ENCODE measurements around the gene PPIB. TPM values are rescaled to one million over a fixed set of nuclear protein-coding genes. Genes with fewer than 3 reads are reported as not detected.

The PPIB gene
- total and polyA plus RNA-seq, 12 donors: 60.3 to 600 (median 88.1) TPM

DNA sequence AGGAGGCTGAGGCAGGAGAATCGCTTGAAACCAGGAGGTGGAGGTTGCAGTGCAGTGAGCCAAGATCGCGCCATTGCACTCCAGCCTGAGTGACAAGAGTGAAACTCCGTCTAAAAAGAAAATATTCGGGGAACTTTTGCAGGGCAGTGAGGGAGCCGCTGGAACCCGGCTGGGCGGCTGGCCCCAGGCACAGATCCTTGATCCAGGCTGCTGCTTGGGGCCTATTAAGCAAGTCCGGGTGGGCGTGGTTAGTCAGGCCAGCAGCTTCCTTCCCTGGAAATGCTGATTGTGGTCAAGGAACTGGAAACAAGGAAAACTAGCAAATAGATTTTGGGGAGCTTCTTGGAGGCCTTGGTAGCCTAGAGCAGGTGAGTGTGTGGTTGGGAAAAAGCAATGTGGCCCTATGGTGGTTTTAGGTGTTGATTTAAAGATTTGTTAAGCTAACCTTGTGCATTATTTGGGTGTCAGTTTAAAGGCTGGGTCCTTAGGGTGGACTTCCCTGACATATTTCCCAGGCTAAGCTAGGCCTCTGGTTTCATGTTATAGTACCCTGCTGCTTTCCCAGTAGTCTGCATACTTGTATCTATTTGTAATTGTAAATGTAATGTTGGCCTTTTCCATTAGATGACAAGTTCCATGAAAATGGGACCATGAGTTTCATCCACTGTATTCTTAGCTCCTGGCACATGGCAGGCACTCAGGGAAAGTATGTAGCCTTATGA, 29.0 kb downstream of the PPIB start:
- intact Hi-C loops (cut with DNase I): no loop called here
- H3K27ac ChIP-seq: peak overlapping the region in 3 of 10 donors; percentile 15 to 45 (median 20)

DNA sequence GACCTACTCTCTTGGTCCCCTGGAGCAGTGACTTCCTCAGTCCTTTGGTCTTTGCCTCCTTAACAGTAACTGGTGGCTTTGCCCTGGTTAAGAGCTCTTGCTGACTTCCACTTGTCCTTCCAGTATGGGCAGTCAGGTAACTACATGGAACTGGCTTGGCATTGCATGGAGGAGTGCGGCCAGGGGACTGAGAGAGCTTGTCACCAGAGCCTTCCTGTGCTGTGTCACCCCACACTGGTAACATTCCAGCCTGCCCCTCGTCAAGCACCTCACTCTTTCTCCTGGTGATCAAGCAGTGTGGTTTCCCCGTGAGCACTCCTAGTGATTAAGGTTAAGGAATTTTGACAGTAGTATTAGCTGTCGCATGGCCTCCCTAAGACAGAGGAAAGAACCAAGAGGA, 30.6 kb downstream of the PPIB start:
- TF ChIP-seq, protein P1, sequence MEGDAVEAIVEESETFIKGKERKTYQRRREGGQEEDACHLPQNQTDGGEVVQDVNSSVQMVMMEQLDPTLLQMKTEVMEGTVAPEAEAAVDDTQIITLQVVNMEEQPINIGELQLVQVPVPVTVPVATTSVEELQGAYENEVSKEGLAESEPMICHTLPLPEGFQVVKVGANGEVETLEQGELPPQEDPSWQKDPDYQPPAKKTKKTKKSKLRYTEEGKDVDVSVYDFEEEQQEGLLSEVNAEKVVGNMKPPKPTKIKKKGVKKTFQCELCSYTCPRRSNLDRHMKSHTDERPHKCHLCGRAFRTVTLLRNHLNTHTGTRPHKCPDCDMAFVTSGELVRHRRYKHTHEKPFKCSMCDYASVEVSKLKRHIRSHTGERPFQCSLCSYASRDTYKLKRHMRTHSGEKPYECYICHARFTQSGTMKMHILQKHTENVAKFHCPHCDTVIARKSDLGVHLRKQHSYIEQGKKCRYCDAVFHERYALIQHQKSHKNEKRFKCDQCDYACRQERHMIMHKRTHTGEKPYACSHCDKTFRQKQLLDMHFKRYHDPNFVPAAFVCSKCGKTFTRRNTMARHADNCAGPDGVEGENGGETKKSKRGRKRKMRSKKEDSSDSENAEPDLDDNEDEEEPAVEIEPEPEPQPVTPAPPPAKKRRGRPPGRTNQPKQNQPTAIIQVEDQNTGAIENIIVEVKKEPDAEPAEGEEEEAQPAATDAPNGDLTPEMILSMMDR (IDR thresholded peaks at IDR 0.05): no peak
- DNase-seq (no peak), ATAC-seq (peak in 7 of 8 donors; percentile 34 to 77 (median 55))
- no peaks in the 10 kb centered on the region for H3K27me3 ChIP-seq
- intact Hi-C loops (cut with DNase I): no loop called here
- peak overlapping the region in 5 of 10 donors; percentile 8 to 44 (median 26) for H3K27ac ChIP-seq
- H3K9me3 ChIP-seq: no peaks in the 10 kb centered on the region
- H3K4me3 ChIP-seq: no peak overlapping the region
- 61 to 66% methylated on average over 4 of the region's 4 CpGs for WGBS, 2 donors
- H3K4me1 ChIP-seq: peaks cover 0 to 34% (median 23%) of the 10 kb centered on the region in 9 donors
- peaks cover 8 to 100% (median 63%) of the 10 kb centered on the region in 9 donors for H3K36me3 ChIP-seq

More for the DNA sequence above, 29.0 kb downstream of the PPIB start:
- no peaks in the 10 kb centered on the region for H3K9me3 ChIP-seq
- H3K27me3 ChIP-seq: no peaks in the 10 kb centered on the region
- H3K4me3 ChIP-seq: no peak overlapping the region
- 92 to 93% methylated on average over 10 of the region's 10 CpGs for WGBS, 2 donors
- TF ChIP-seq, protein P1 (IDR thresholded peaks at IDR 0.05): no peak
- no peak for DNase-seq
- ATAC-seq: no peak
- peaks cover 0 to 34% (median 22%) of the 10 kb centered on the region in 9 donors for H3K4me1 ChIP-seq
- H3K36me3 ChIP-seq: peaks cover 8 to 100% (median 70%) of the 10 kb centered on the region in 9 donors

DNA sequence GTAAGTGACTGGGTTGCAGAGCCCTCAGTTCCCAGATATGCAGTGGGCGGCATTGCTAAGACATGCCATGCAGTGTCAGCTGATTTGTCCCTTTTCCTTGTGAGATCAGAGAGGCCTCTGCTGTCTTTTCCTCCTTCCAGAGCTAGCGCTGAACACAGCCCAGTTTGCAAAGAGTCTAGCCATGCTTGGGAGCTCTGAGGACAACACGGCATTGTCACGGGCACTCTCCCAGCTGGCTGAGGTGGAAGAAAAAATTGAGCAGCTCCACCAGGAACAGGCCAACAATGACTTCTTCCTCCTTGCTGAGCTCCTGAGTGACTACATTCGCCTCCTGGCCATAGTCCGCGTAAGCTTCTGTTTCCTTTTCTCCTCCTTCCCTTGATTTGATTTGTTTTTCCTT, 31.3 kb downstream of the PPIB start:
- Histone ChIP-seq H3K9me3 (no peaks in the 10 kb centered on the region), H3K27ac (peak overlapping the region in 4 of 10 donors; percentile 19 to 44 (median 34)), H3K4me1 (peaks cover 0 to 34% (median 23%) of the 10 kb centered on the region in 9 donors), H3K4me3 (no peak overlapping the region), H3K27me3 (no peaks in the 10 kb centered on the region), H3K36me3 (peaks cover 6 to 100% (median 63%) of the 10 kb centered on the region in 9 donors)
- ATAC-seq (peak in 5 of 8 donors; percentile 16 to 74 (median 48)), DNase-seq (no peak)
- WGBS, 2 donors: 86% methylated on average over 7 of the region's 7 CpGs
- TF ChIP-seq, protein P1 (IDR thresholded peaks at IDR 0.05): no peak
- intact Hi-C loops (cut with DNase I): no loop called here

DNA sequence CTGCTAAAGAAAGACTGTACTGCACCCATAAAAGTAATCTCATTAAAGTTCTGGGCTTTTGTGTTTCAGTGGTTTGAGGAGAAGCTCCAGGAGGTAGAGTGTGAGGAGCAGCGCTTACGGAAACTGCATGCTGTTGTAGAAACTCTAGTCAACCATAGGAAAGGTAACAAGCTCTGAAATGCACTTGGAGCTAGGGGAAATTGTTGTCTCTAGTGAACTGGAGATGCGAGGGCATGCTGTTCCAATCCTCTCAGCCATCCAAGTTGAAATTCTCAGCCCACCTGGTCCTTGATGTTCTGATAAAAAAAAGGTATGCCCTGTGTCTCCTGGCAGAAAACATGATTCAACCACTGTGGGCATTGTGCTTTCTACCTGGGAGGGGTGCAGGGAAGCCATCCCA, 32.7 kb downstream of the PPIB start:
- Histone ChIP-seq H3K9me3 (no peaks in the 10 kb centered on the region), H3K4me1 (peaks cover 0 to 34% (median 23%) of the 10 kb centered on the region in 9 donors), H3K27ac (no peak overlapping the region), H3K36me3 (peaks cover 3 to 100% (median 60%) of the 10 kb centered on the region in 9 donors), H3K27me3 (no peaks in the 10 kb centered on the region), H3K4me3 (no peak overlapping the region)
- TF ChIP-seq, protein P1 (IDR thresholded peaks at IDR 0.05): no peak
- ATAC-seq: no peak
- DNase-seq: no peak
- WGBS, 2 donors: 97 to 100% methylated on average over 3 of the region's 3 CpGs
- intact Hi-C loops (cut with DNase I): no loop called here
